Subcutaneous abdominal adipose tissue (tissue), 5 donors: Measurements from ENCODE around the gene PIP4K2A.

Experiments
- H3K27ac ChIP-seq: one replicate; pipeline ENCODE4 v1.7.0; 2013; ENCODE audit warnings: low read depth, mild to moderate bottlenecking, inconsistent platforms, low read length, moderate library complexity
- H3K27me3 ChIP-seq, 5 donors: one replicate each; pipeline ENCODE4 v1.7.0; 2013; ENCODE audit warnings: low read length in 5 of 5, inconsistent platforms in 1 of 5; ENCODE audit not compliant: control insufficient read depth in 5 of 5, insufficient read depth in 4 of 5
- H3K36me3 ChIP-seq, 5 donors: one replicate each; pipeline ENCODE4 v1.7.0; 2013; ENCODE audit warnings: low read length in 5 of 5; ENCODE audit not compliant: control insufficient read depth in 5 of 5, insufficient read depth in 5 of 5
- H3K4me1 ChIP-seq, 5 donors: one replicate each; pipeline ENCODE4 v1.7.0; 2013; ENCODE audit warnings: low read length in 5 of 5, mild to moderate bottlenecking in 3 of 5, moderate library complexity in 1 of 5; ENCODE audit not compliant: control insufficient read depth in 5 of 5, insufficient read depth in 5 of 5
- H3K4me3 ChIP-seq, 5 donors: one replicate each; pipeline ENCODE4 v1.7.0; 2013; ENCODE audit warnings: low read length in 5 of 5, low read depth in 1 of 5
- H3K9ac ChIP-seq, 5 donors: one replicate each; pipeline ENCODE4 v1.7.0; 2013; ENCODE audit warnings: low read length in 5 of 5, mild to moderate bottlenecking in 4 of 5, moderate library complexity in 3 of 5
- H3K9me3 ChIP-seq, 5 donors: one replicate each; pipeline ENCODE4 v1.7.0; 2013; ENCODE audit warnings: low read length in 5 of 5; ENCODE audit not compliant: control insufficient read depth in 5 of 5
- donor health status: healthy.
- donor health status: healthy.
- donor health status: healthy.
- donor health status: healthy.
- donor health status: healthy.

The PIP4K2A gene

DNA sequence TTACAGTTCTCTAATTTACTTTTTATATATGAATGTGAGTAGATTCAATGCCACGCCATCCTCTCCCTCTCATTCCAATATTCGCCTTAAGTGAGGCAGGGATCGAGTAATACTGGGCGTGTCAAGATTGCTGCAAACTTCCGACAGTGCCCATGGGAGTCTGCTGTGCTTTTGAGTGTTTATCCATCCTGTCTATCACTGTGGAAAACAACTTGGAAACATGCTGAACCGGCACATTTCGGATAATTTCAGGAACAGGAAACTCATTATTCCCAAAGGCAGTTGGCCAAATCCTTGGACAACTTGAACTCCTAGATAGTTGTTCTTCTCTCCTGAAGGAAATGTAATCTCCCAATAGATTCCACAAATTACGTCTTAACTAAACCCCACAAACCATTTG, 28.5 kb downstream of the PIP4K2A start:
- Histone ChIP-seq H3K36me3 (no peaks in the 10 kb centered on the region), H3K27me3 (no peaks in the 10 kb centered on the region), H3K4me1 (peaks cover 0 to 31% (median 26%) of the 10 kb centered on the region in 5 donors), H3K4me3 (peak overlapping the region in 2 of 5 donors; percentile 15 to 39), H3K9me3 (no peaks in the 10 kb centered on the region), H3K27ac (no peak overlapping the region), H3K9ac (no peak overlapping the region)

GRCh38 chr10:22684699-22685098, 29.7 kb downstream of the PIP4K2A start:
- Histone ChIP-seq H3K9me3 (no peaks in the 10 kb centered on the region), H3K4me3 (no peak overlapping the region), H3K9ac (no peak overlapping the region), H3K27me3 (no peaks in the 10 kb centered on the region), H3K4me1 (peaks cover 0 to 26% (median 19%) of the 10 kb centered on the region in 5 donors), H3K27ac (no peak overlapping the region), H3K36me3 (no peaks in the 10 kb centered on the region)

- H3K27me3 ChIP-seq, result no peaks in the 10 kb centered on the region
- no peak overlapping the region for H3K9ac ChIP-seq
- no peaks in the 10 kb centered on the region for H3K36me3 ChIP-seq
- no peak overlapping the region for H3K4me3 ChIP-seq
- no peaks in the 10 kb centered on the region for H3K9me3 ChIP-seq
- H3K4me1 ChIP-seq, result peaks cover 0 to 26% (median 19%) of the 10 kb centered on the region in 5 donors
- H3K27ac ChIP-seq, result no peak overlapping the region
Observed at GRCh38 chr10:22683140-22683389, 31.3 kb downstream of the PIP4K2A start.

DNA sequence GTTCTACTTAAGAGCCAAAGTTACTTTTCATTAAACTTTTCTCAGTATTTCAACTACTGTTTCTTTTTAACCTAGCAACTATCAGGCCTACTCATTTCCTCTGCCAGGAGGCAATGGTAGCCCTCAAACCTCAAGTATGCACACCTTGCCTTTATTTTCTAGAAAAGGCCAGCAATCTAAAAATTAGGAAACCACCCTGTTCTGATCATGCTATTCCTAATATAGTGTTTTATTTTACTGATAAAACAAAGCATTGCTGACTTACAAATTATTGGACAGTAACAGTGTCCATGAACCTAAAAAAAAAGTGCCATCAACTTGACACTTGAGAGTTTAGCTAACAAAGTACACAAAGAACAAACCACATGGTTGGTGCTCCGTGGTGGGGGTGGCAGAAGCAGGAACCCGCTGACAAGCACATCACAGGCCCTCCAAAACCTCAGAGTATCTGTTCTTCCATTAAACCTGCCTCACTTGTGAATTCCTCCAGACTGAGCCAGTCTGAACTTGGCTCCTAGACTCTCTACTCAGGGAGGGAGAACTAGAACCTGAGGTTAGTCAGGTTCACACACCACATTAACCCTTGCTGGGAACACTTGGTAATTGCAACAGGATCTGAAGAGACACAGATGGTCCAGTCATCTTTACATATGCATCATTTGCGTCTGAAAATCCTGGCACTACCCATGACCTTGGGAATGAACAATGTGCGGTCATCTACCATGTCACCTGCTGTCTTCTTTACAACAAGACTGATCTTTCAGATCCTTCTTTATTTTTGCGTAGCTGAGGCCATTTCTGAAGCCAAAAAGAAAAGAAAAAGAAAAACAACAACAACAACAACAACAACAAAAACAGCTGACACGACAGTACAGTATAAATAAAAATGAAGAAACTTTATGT, 31.9 kb downstream of the PIP4K2A start:
- H3K9ac ChIP-seq, result no peak overlapping the region
- H3K27me3 ChIP-seq, result no peaks in the 10 kb centered on the region
- peaks cover 0 to 26% (median 19%) of the 10 kb centered on the region in 5 donors for H3K4me1 ChIP-seq
- no peak overlapping the region for H3K4me3 ChIP-seq
- no peaks in the 10 kb centered on the region for H3K9me3 ChIP-seq
- H3K27ac ChIP-seq, result no peak overlapping the region
- H3K36me3 ChIP-seq, result no peaks in the 10 kb centered on the region

- Histone ChIP-seq H3K4me1 (peaks cover 0 to 26% (median 19%) of the 10 kb centered on the region in 5 donors), H3K9ac (no peak overlapping the region), H3K4me3 (no peak overlapping the region), H3K9me3 (no peaks in the 10 kb centered on the region), H3K36me3 (no peaks in the 10 kb centered on the region), H3K27ac (no peak overlapping the region), H3K27me3 (no peaks in the 10 kb centered on the region)
Observed at GRCh38 chr10:22681783-22682183, 32.6 kb downstream of the PIP4K2A start.

DNA sequence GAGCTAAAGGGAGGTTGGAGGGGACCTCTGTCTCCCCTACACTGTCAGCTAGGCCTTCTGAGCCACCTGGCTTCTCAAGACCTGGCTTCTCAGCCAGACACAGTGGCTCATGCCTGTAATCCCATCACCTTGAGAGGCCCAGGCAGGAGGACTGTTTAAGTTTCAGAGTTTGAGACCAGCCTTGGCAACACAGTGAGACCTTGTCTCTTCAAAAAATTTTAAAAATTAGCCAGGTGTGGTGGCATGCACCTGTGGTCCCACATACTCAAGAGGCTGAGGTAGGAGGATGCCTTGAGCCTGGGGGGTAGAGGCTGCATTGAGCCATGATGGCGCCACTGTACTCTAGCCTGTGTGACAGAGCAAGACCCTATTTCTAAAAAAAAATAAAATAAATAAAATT, 33.1 kb downstream of the PIP4K2A start:
- H3K27me3 ChIP-seq, result no peaks in the 10 kb centered on the region
- no peak overlapping the region for H3K27ac ChIP-seq
- H3K4me3 ChIP-seq, result no peak overlapping the region
- H3K9ac ChIP-seq, result no peak overlapping the region
- no peaks in the 10 kb centered on the region for H3K36me3 ChIP-seq
- H3K9me3 ChIP-seq, result no peaks in the 10 kb centered on the region
- H3K4me1 ChIP-seq, result peaks cover 0 to 25% (median 16%) of the 10 kb centered on the region in 5 donors

DNA sequence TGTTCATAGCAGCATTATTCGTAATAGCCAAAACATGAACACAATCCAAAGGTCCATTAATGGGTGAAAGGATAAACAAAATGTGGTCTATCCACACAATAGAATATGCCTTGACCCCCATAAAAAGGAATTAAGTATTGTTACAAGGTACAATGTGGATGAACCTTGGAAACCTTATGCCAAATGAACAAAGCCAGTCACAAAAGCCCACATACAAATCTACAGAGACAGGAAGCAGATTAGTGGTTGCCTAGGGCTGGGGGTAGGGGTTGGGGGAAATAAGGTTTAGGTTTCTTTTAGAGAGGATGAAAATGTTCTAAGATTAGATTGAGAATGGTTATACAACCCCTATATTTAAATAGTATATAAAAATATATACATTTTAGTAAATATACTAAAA, 34.8 kb downstream of the PIP4K2A start:
- Histone ChIP-seq H3K4me1 (peaks cover 0 to 17% (median 8%) of the 10 kb centered on the region in 5 donors), H3K27ac (no peak overlapping the region), H3K36me3 (no peaks in the 10 kb centered on the region), H3K4me3 (no peak overlapping the region), H3K9ac (no peak overlapping the region), H3K9me3 (no peaks in the 10 kb centered on the region), H3K27me3 (no peaks in the 10 kb centered on the region)

DNA sequence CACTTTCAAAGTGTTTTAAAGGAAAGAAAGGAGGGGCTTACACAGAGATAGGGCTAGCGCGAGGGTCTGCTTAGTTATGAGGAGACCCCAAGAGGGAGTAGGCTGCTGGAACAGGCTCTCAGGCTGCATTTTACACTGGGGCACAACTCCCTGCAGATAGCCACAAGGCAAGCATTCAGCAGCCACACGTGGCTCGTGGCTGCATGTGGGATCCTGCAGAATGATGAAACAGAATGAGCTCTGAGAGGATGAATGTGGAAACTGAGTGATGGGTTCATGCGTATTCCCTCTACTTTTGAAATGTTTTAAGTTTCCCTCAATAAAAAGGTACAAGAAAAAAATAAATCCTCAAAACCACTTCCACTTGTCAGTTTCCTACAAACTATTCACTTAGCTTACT, 37.0 kb downstream of the PIP4K2A start:
- Histone ChIP-seq H3K9me3 (no peaks in the 10 kb centered on the region), H3K27ac (no peak overlapping the region), H3K4me3 (no peak overlapping the region), H3K9ac (no peak overlapping the region), H3K27me3 (no peaks in the 10 kb centered on the region), H3K36me3 (no peaks in the 10 kb centered on the region), H3K4me1 (peaks cover 0 to 23% (median 0%) of the 10 kb centered on the region in 5 donors)

GRCh38 chr10:22676435-22676834, 37.9 kb downstream of the PIP4K2A start:
- Histone ChIP-seq H3K9ac (no peak overlapping the region), H3K4me1 (peaks cover 0 to 23% (median under 1%) of the 10 kb centered on the region in 5 donors), H3K27me3 (no peaks in the 10 kb centered on the region), H3K4me3 (no peak overlapping the region), H3K27ac (no peak overlapping the region), H3K36me3 (no peaks in the 10 kb centered on the region), H3K9me3 (no peaks in the 10 kb centered on the region)

DNA sequence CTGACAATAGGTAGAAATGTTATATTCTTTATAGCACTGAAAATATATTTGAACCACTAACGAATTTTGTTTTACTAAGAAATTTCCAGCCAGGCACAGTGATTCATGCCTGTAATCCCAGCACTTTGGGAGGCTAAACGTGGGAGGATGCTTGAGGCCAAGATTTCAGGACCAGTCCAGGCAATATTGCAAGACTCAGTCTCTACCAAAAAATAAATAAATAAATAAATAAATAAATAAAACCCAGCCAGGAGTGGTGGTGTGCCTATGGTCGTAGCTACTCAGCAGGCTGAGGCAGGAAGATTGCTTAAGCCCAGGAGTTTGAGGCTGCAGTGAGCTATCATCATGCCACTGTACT, 39.8 kb downstream of the PIP4K2A start:
- Histone ChIP-seq H3K4me3 (no peak overlapping the region), H3K4me1 (peaks cover 0 to 25% (median 13%) of the 10 kb centered on the region in 5 donors), H3K9ac (no peak overlapping the region), H3K36me3 (no peaks in the 10 kb centered on the region), H3K27me3 (no peaks in the 10 kb centered on the region), H3K27ac (no peak overlapping the region), H3K9me3 (no peaks in the 10 kb centered on the region)
